Fibroblast of the aortic adventitia (primary cell): ENCODE measurements around the gene GMDS. TPM values are rescaled to one million over a fixed set of nuclear protein-coding genes. Genes with fewer than 3 reads are reported as not detected.
A peak's percentile ranks its signal among the peaks of the same experiment; 100 is the strongest.

Experiments
- DNase-seq: peaks from one replicate; pipeline ENCODE4 v3.0.0-alpha.2; 2010; ENCODE audit warnings: low read depth
- H3K4me3 ChIP-seq: 2 replicates; pipeline ENCODE4 v1.5.1; 2011; ENCODE audit warnings: low read depth, mild to moderate bottlenecking, control low read depth, low read length, moderate library complexity
- CTCF ChIP-seq: IDR thresholded peaks from 2 replicates; pipeline ENCODE4 v1.5.1; 2011; ENCODE audit warnings: mild to moderate bottlenecking, low read length, control low read depth, inconsistent platforms; ENCODE audit not compliant: insufficient read depth
- total RNA-seq: library from RNA; depleted of rRNA; stranded (reverse); fragments of >200 nt; gene quantifications from 2 replicates; pipeline ENCODE4 v1.2.3, GENCODE V29; 2012; ENCODE audit warnings: low replicate concordance

GMDS gene
- total RNA-seq, 1 donor = 15.9 TPM

DNA sequence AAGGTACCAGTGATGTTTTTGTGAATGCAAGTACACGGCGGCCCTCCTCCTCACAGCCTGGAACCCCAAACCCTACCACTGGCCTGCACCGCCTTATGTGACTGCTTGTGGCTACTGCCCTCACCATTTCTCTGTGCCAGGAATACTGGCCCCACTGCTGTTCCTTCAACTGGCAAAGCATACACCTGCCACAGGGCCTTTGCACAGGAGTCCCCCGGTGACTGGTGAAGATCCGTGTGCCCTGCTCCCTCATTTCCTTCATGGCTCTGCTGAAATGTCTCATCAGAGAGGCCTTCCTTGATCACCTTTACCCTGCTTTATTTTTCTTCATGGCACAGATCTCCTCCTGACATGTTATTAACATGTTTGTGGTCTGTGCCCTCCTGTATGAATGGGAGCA is 581.9 kb downstream of the GMDS start:
- no peak for DNase-seq
- no peak overlapping the region for H3K4me3 ChIP-seq
- TF ChIP-seq CTCF = no peak

DNA sequence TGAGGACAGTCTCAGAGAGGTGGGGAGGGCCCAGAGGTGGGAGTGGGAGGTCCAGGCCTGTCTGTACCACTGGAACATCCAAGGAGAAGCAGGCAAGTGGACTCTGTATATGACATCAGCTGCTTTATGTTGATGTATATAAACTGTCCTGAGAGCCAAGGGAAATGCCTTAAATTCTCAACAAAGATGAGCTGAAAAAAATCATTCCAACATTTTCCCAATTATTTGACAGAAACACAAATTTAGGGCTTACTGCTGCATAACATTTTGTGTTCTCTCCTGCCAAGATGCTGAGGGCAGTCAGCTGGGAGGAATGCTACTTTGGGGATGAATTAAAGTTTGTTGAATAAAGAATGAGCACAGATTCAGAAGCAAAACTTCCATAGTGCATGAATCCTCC is 582.9 kb downstream of the GMDS start:
- DNase-seq = peak; percentile 62
- H3K4me3 ChIP-seq = no peak overlapping the region
- no peak for TF ChIP-seq CTCF

GRCh38 chr6:1659816-1660215 is 585.6 kb downstream of the GMDS start:
- no peak for DNase-seq
- TF ChIP-seq CTCF = no peak

GRCh38 chr6:1658212-1659005 is 587.0 kb downstream of the GMDS start:
- no peak for TF ChIP-seq CTCF
- no peak overlapping the region for H3K4me3 ChIP-seq
- DNase-seq = no peak

More at GRCh38 chr6:1659816-1660215, 585.6 kb downstream of the GMDS start:
- no peak overlapping the region for H3K4me3 ChIP-seq

GRCh38 chr6:1657771-1658165 is 587.6 kb downstream of the GMDS start:
- no peak for TF ChIP-seq CTCF
- DNase-seq = no peak
- H3K4me3 ChIP-seq = no peak overlapping the region

DNA sequence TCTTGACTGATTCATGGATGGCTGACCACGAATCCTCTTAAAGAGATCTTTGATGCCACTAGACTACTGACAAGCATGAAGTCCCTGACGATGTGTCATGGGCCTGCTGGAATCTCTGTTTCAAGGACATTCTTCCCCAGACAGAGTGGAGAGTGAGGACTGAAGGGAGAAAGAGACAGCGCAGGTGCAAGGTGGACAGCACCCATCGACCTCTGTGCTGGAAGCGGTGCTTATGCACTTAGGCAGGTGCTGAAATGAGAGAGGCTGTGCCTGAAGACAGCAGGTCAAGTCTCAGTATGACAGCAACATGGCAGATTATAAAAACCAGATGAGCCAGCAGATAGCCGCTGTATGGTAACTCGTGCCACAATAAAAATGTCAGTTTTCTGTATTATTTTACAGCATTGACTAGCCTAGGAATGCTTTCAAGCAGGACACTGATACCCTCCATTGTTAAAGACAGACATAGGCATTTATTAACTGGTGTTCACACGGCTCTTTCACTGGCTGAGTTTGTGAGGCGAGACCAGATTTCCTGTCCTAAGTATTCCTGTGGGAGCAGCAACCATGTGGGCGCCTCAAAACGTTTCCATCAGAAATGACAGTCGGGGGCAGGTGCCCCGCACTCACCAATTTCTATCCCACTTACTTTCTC is 588.2 kb downstream of the GMDS start:
- no peak for TF ChIP-seq CTCF
- no peak for DNase-seq
- H3K4me3 ChIP-seq = no peak overlapping the region

GRCh38 chr6:1654054-1654453 is 591.4 kb downstream of the GMDS start:
- no peak overlapping the region for H3K4me3 ChIP-seq
- DNase-seq = no peak
- no peak for TF ChIP-seq CTCF
